LNCaP clone FGC (cell line): Measurements from ENCODE around the gene PIK3CB.
"Not testable (repeated sequence)": the region's sequence is repeated elsewhere in the genome, so short reads cannot be mapped to it uniquely, and the experiment has no call there.

ENCODE experiments used
- DNase-seq: peaks from one replicate; pipeline ENCODE4 v3.0.0-alpha.2; 2011; ENCODE audit warnings: low read depth
- H3K4me3 ChIP-seq: 2 replicates; pipeline ENCODE4 v1.5.1; 2011; ENCODE audit warnings: mild to moderate bottlenecking, low read depth, low read length, control low read depth
- TF ChIP-seq, protein P1 (sequence below): IDR thresholded peaks from 2 replicates; pipeline ENCODE4 v1.5.1; 2012; ENCODE audit warnings: mild to moderate bottlenecking; ENCODE audit not compliant: control insufficient read depth, insufficient read depth; ENCODE audit errors: extremely low read depth

Gene PIK3CB

DNA sequence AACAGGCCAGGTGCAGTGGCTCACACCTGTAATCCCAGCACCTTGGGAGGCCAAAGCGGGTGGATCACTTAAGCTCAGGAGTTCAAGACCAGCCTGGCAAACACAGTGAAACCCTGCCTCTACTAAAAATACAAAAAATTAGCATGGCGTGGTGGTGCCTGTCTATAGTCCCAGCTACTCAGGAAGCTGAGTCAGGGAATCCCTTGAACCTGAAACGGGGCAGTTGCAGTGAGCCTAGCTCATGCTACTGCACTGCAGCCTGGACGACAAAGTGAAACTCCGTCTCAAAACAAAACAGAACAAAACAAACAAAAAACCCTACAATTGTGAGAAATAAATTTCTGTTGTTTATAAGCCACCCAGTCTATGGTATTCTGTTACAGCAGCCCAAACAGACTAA, 94.7 kb downstream of the PIK3CB start:
- H3K4me3 ChIP-seq = no peak overlapping the region
- TF ChIP-seq, protein P1, sequence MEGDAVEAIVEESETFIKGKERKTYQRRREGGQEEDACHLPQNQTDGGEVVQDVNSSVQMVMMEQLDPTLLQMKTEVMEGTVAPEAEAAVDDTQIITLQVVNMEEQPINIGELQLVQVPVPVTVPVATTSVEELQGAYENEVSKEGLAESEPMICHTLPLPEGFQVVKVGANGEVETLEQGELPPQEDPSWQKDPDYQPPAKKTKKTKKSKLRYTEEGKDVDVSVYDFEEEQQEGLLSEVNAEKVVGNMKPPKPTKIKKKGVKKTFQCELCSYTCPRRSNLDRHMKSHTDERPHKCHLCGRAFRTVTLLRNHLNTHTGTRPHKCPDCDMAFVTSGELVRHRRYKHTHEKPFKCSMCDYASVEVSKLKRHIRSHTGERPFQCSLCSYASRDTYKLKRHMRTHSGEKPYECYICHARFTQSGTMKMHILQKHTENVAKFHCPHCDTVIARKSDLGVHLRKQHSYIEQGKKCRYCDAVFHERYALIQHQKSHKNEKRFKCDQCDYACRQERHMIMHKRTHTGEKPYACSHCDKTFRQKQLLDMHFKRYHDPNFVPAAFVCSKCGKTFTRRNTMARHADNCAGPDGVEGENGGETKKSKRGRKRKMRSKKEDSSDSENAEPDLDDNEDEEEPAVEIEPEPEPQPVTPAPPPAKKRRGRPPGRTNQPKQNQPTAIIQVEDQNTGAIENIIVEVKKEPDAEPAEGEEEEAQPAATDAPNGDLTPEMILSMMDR = no peak
- no peak for DNase-seq

GRCh38 chr3:138732456-138732855, 102.3 kb downstream of the PIK3CB start:
- DNase-seq = no peak
- TF ChIP-seq, protein P1 = no peak

GRCh38 chr3:138726946-138727730, 107.6 kb downstream of the PIK3CB start:
- TF ChIP-seq, protein P1 = no peak
- no peak overlapping the region for H3K4me3 ChIP-seq
- peak; percentile 94 for DNase-seq

More at GRCh38 chr3:138732456-138732855, 102.3 kb downstream of the PIK3CB start:
- H3K4me3 ChIP-seq = no peak overlapping the region

DNA sequence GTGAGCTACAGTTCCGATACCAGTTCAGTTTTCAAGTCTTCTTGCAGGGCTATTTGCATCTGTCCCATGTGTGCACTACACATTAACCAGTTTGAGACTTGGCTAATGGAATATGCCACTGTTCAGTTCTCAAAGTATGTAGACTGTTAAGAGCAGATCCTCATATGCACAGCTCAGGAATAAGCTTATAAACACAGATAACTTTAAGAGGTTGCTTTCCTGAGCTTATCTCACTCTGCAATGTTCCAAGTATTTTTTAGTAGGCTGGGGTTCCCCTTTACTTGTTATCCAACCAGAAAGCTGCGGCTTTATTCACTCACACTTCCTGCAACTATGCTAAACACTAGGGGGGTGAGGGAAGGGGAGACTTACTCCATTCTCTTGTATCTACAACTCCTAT, 108.7 kb downstream of the PIK3CB start:
- H3K4me3 ChIP-seq = not testable (repeated sequence)

DNA sequence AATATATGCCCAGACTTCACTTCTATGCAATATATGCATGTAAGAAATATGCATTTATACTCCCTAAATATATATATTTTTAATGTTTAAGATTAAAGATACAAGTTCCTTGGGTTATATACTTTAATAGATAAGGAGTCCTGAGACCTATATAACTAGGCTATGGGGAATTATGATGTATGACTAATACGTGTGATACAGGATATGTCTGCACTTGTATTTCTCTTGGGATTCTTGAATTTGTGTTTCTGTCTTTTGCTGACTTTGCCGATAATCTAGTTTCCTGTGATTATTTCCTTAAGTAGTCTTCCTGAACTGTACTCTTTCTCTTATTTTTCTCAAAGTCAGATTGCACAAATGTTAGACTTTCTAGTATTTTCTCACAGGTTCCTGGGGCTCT, 109.6 kb downstream of the PIK3CB start:
- no peak overlapping the region for H3K4me3 ChIP-seq
- DNase-seq = no peak
- TF ChIP-seq, protein P1 = no peak

More for the DNA sequence above, 108.7 kb downstream of the PIK3CB start:
- DNase-seq = not testable (repeated sequence)

- H3K4me3 ChIP-seq = no peak overlapping the region
- TF ChIP-seq, protein P1 = no peak
- DNase-seq = no peak
Observed at GRCh38 chr3:138724443-138724842, 110.3 kb downstream of the PIK3CB start.

GRCh38 chr3:138718849-138719248, 115.9 kb downstream of the PIK3CB start:
- no peak overlapping the region for H3K4me3 ChIP-seq
- DNase-seq = no peak

More at GRCh38 chr3:138718849-138719248, 115.9 kb downstream of the PIK3CB start:
- TF ChIP-seq, protein P1 = no peak
